Erythroblast (primary cell): ENCODE results near the gene FLYWCH2.

Experiments
- GATA1 ChIP-seq: IDR thresholded peaks from 2 replicates; pipeline ENCODE4 v1.6.1; 2011; ENCODE audit warnings: low read depth, mild to moderate bottlenecking, control low read depth, low read length, moderate library complexity
- POLR2A ChIP-seq: IDR thresholded peaks from 2 replicates; pipeline ENCODE4 v1.6.1; 2011; ENCODE audit warnings: mild to moderate bottlenecking, low read length

DNA sequence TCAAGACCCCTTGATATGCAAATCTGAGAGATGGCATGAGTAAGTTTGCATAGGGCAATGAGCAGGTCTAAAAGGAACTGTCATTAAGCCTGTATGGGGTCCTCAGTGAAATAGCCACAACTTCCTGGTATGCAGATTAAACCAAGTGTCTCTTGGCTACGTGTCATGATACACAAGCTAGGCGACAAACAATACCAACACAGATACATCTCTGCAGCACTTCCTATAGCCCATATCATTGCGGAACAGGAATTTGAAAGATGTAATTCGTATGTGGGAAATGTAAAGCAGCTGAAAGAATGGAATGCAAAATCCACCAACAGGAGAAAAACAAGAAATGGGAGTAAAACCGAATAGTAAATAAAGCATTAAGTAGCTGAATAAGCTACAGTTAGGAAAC is 37.9 kb upstream of the FLYWCH2 start:
- TF ChIP-seq POLR2A (no peak), GATA1 (no peak)
